ENCODE data around the gene LAMTOR5.
"Not testable (repeated sequence)": the region's sequence is repeated elsewhere in the genome, so short reads cannot be mapped to it uniquely, and the experiment has no call there.

The LAMTOR5 gene

DNA sequence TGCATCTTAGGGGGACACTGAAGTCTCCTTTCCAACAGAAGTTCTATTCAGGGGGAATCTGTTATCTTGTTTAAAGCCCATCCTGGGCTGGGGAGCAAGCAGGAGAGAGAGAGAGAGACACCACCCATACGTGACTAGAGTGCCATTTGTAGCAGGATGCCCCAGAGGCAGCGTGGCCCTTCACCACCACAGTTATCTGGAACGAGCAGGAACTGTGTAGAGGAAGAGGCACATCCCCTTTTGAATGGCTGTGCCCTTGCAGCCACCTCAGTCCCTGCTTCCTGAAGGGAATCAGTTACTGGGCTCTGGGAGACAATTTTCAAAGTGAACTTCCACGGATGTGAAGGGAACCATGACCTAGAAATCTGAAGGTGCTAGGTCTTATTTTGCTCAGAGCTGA is 19.4 kb upstream of the LAMTOR5 start:
- DNase-seq (ENCODE audit: low read depth, low spot score): no peak

- DNase-seq (ENCODE audit: low read depth, low spot score): no peak
Measured at GRCh38 chr1:110425612-110426152, 18.2 kb upstream of the LAMTOR5 start.

- no peak for DNase-seq (ENCODE audit: low read depth, low spot score)
Measured at GRCh38 chr1:110424699-110425611, 17.5 kb upstream of the LAMTOR5 start.

GRCh38 chr1:110420874-110421793 is 13.6 kb upstream of the LAMTOR5 start:
- DNase-seq (ENCODE audit: low read depth, low spot score): no peak

DNA sequence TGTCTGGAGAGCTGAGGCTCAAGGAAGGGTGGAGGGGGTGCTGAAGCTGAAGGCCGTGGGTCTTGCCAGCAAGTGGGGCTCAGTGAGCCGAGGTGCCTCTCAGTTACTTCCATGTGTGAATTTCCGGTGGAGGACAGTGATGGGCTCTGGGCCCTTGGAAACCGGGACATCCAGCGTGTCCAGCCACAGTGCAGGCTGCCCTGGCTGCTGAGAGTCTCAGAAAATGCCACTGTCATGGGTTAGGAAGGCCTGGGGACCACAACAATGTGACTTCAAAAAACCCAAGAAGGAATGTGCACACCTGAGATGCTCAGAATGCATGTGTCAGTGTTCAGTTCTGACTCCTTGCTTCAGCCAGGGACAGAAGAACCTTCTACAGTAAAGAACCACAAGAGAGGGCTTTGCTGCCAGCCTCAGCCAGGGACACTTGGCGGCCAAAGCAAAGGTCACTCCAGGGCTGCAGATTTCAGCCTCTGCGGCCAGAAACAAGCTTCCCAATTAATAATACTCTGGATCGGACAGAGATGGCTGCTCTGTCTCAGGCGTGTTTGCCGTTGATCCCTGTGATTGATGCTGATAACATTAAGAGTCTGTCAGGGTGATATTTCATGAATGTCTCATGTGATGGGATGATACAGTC is 12.6 kb upstream of the LAMTOR5 start:
- DNase-seq (ENCODE audit: low read depth, low spot score): no peak

GRCh38 chr1:110418729-110419128 is 11.2 kb upstream of the LAMTOR5 start:
- DNase-seq (ENCODE audit: low read depth, low spot score): no peak

DNA sequence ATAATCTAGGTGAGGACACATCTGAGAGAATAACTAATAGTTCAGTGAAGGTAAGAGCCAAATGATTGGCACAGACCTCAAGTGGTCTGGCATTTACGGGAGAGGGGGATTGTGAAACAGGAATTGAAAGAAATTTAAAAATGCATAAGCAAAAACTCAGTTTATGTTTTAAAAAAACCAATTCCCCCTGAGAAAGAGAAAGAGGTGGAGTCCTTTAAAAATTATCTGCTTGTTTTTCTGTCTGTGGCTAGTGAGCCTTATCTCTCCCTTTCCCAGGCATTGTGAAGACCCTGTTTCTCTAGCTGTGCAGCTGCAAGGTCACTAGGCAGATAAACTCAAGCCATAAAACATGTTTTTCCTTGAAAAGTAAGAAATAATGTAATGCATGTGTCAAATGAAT is 5.6 kb upstream of the LAMTOR5 start:
- DNase-seq (ENCODE audit: low read depth, low spot score): not testable (repeated sequence)

DNA sequence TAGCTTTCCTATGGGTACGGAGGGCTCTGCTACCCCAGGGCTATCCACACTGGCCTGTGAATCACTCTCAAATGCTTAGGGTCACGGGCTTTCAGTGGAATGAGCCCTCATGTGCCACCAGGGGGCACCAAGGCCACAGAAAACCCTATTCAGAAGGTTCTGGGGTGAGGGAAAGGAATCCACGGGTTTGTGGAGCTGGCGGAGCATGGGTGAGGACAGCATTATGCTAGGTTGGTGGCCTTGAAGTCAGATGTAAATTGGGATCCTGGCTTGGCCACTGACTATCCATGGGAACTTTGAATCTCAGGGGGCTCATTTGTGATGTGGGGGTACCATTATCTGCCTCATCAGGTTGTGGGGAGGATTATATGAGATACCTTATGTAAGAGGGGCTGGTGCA is 5.1 kb upstream of the LAMTOR5 start:
- DNase-seq (ENCODE audit: low read depth, low spot score): no peak

DNA sequence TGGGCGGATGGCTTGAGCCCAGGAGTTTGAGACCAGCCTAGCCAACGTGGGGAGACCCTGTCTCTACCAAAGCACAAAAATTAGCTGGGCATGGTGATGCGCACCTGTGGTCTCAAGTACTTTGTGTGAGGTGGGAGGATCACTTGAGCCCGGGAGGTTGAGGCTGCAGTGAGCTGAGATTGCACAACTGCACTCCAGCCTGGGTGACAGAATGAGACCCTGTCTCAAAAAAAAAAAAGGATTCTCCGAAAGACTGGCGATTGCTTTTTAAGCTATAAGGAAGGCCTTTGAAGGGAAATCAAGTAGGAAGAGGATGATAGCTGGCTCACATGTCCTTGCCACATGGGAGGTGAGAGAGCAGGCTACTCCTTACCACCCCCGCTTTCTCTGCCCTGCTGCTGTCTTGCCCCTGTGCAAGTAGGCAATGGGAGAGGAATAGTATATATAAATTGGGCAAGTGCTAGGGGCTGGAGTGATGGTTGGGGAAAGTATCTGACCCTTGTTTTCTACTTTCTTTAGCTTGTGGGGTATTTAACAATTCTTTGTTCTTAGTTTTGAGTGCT is 3.8 kb upstream of the LAMTOR5 start:
- no peak for DNase-seq (ENCODE audit: low read depth, low spot score)

GRCh38 chr1:110409316-110409715 is 1.8 kb upstream of the LAMTOR5 start:
- DNase-seq (ENCODE audit: low read depth, low spot score): no peak

- no peak for DNase-seq (ENCODE audit: low read depth, low spot score)
Measured at GRCh38 chr1:110408488-110408887, 994 bp upstream of the LAMTOR5 start.

GRCh38 chr1:110406407-110406806 is 1.1 kb downstream of the LAMTOR5 start:
- DNase-seq (ENCODE audit: low read depth, low spot score): not testable (repeated sequence)

DNA sequence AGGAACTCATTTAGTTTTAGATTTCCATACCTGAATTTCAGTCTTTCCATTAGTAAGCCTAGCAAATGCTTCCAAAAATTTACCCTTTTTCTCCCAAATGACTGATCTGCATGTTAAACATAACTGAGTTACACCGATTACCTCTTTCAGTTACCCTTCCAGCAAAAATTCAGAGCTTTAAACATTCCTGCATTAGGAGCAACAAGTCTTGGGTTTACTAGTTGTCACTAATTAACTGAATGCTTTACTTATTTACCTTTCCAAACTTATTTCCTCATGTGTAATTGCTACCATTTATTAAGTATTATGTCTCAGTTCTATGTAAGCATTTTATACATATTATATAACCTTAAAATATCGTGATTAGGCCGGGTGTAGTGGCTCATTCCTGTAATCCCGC is 3.1 kb downstream of the LAMTOR5 start:
- DNase-seq (ENCODE audit: low read depth, low spot score): no peak

GRCh38 chr1:110403805-110404204 is 3.7 kb downstream of the LAMTOR5 start:
- no peak for DNase-seq (ENCODE audit: low read depth, low spot score)

GRCh38 chr1:110396259-110396958 is 11.1 kb downstream of the LAMTOR5 start:
- not testable (repeated sequence) for DNase-seq (ENCODE audit: low read depth, low spot score)

DNA sequence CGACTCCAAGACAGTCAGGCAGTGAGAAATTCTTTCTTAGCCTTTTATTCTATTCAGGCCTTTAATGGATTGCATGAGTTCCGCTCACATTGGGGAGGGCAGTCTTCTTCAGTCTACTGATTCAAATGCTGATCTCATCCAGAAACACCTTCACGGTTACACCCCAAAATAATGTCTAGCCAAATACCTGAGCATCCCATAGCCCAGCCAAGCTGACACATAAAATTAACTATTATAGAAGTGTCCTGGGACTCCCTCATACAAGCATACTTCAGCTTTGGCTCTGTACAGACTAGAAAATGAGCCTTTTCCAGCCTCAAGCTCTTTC is 13.0 kb downstream of the LAMTOR5 start:
- no peak for DNase-seq (ENCODE audit: low read depth, low spot score)

GRCh38 chr1:110393691-110394492 is 13.6 kb downstream of the LAMTOR5 start:
- DNase-seq (ENCODE audit: low read depth, low spot score): no peak

DNA sequence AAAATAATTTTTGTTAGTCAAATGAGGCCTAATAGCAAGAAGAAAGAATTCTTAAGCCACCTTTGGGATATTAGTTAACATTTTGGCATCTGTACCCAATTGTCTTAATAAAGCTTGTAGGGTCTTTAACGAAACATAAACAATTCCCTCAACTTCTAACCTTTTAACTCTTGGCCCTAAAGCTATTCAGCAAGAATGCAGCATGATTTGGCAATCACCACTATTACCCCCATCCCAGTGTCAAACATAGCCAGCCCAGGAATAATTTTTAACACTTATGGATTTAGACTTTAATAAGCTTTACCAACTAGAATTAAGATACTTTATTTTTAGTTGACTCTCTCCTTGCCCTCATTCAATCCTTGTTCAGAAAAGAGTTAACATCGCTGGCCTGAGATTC is 14.2 kb downstream of the LAMTOR5 start:
- DNase-seq (ENCODE audit: low read depth, low spot score): no peak

GRCh38 chr1:110390692-110391245 is 16.7 kb downstream of the LAMTOR5 start, which contains the start of gene SLC16A4:
SLC16A4 (minus strand) TSS chr1:110391026; CDS start chr1:110389323, 1,703 bp downstream.
- DNase-seq (ENCODE audit: low read depth, low spot score): no peak

GRCh38 chr1:110390096-110390495 is 17.4 kb downstream of the LAMTOR5 start:
- DNase-seq (ENCODE audit: low read depth, low spot score): no peak

Data from brain pericyte (primary cell).